ENCODE results near the gene ELMO3. TPM values are rescaled to one million over a fixed set of nuclear protein-coding genes. Genes with fewer than 3 reads are reported as not detected.
A peak's percentile ranks its signal among the peaks of the same experiment; 100 is the strongest.

The ELMO3 gene
- total and polyA plus RNA-seq, 2 donors (not counting 3 experiments of a cell fraction or from before 2014, with no cell fraction given), result 3.9 to 5.7 TPM

DNA sequence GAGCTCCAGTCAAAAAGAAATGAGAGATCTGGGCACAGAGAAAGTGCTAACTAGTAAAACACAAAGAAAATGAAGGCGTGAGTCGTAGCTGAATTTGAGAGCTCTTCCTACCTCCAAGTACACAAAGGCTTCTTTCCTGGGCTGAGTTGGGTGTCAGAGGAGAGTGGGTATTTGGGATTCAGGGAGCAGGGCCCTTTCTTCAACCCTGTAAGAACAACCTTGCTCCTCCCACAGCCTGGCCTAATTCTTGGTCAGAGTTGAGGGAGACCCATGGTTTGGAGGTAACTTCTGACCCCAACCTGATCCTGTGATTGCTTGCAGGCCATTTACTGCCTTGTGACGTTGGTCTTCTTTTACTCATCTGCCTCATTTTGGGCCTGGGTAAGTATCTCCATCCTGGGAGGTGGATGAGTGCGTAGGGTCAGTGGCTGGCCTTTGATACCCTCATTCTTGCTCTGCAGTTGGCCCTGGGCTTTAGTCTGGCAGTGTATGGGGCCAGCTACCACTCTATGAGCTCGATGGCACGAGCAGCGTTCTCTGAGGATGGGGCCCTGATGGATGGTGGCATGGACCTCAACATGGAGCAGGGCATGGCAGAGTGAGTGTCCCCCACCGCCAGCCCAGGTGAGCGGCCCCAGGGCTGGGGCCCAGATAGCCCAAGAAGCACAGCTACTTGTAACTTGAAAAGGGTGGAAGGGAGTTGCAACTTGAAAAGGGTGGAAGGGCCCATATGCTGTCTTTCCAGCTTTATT lies 29.3 kb downstream of the ELMO3 start:
- POLR2A ChIA-PET, result interaction anchor here (0.5 to 1.8 kb wide), 3 partner anchors 16 to 50 kb away, joined by 5 to 10 read pairs (median 8); partner anchors contain the start of gene FHOD1

More for the DNA sequence above, 29.3 kb downstream of the ELMO3 start:
- no TSS peak for BruUV-seq (replicated peaks)
- peak overlapping the region; percentile 77 for H3K9ac ChIP-seq (replicated peaks; ENCODE audit: extremely low read depth, insufficient read depth, low read length)
- no peaks in the 10 kb centered on the region for H3K9me3 ChIP-seq (replicated peaks; ENCODE audit: control insufficient read depth, insufficient read depth, low read length)
- peak overlapping the region in 1 of 3 experiments; percentile 78 for H3K4me3 ChIP-seq (replicated peaks in 1 of 3; ENCODE audit: insufficient read depth in 1 of 3, low read depth in 1 of 3, low read length in 3 of 3)
- H3K4me2 ChIP-seq (ENCODE audit: insufficient read depth, low read length), result peak overlapping the region; percentile 79
- H2AFZ ChIP-seq (ENCODE audit: low read depth, low read length), result no peak overlapping the region
- peaks cover 18% of the 10 kb centered on the region for H3K4me1 ChIP-seq (ENCODE audit: control insufficient read depth, extremely low read depth, insufficient read depth, low read length)
- intact Hi-C loops (cut with micrococcal nuclease), result loop anchor here (5.0 kb wide), 1 partner anchor 36 kb away; the partner anchor contains the start of genes E2F4 and EXOC3L1
- no peaks in the 10 kb centered on the region for H3K27me3 ChIP-seq (ENCODE audit: control insufficient read depth in 2 of 2, insufficient read depth in 2 of 2, low read length in 2 of 2)
- H3K79me2 ChIP-seq (ENCODE audit: control insufficient read depth, insufficient read depth, low read length), result peaks cover 11% of the 10 kb centered on the region
- DNase-seq (ENCODE audit: low read depth, low spot score), result no peak
- H4K20me1 ChIP-seq (replicated peaks; ENCODE audit: control insufficient read depth, extremely low read depth, insufficient read depth, low read length), result no peaks in the 10 kb centered on the region
- H3K27ac ChIP-seq (ENCODE audit: insufficient read depth, low read depth, low read length), result no peak overlapping the region
- peaks cover 10 to 39% of the 10 kb centered on the region in 2 experiments for H3K36me3 ChIP-seq (ENCODE audit: control insufficient read depth in 2 of 2, extremely low read depth in 1 of 2, insufficient read depth in 2 of 2, low read length in 2 of 2)
- CTCF ChIA-PET, result interaction anchor here (0.9 to 2.6 kb wide), 2 partner anchors 30 to 32 kb away, joined by 3 to 15 read pairs; no protein-coding TSS in a partner anchor
- peak; percentile 37 for TF ChIP-seq POLR2A (IDR thresholded peaks at IDR 0.05; ENCODE audit: low read depth, low read length)
- TF ChIP-seq, protein P1, sequence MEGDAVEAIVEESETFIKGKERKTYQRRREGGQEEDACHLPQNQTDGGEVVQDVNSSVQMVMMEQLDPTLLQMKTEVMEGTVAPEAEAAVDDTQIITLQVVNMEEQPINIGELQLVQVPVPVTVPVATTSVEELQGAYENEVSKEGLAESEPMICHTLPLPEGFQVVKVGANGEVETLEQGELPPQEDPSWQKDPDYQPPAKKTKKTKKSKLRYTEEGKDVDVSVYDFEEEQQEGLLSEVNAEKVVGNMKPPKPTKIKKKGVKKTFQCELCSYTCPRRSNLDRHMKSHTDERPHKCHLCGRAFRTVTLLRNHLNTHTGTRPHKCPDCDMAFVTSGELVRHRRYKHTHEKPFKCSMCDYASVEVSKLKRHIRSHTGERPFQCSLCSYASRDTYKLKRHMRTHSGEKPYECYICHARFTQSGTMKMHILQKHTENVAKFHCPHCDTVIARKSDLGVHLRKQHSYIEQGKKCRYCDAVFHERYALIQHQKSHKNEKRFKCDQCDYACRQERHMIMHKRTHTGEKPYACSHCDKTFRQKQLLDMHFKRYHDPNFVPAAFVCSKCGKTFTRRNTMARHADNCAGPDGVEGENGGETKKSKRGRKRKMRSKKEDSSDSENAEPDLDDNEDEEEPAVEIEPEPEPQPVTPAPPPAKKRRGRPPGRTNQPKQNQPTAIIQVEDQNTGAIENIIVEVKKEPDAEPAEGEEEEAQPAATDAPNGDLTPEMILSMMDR (IDR thresholded peaks at IDR 0.05; ENCODE audit: extremely low read depth in 1 of 2, insufficient read depth in 1 of 2, low read depth in 1 of 2, low read length in 2 of 2), result no peak
- dilution Hi-C loops (cut with MboI; ENCODE audit: extremely low pct_ligation_motif_present, low sequenced_read_pairs), result no loop called here
- H3K9me1 ChIP-seq (replicated peaks; ENCODE audit: control insufficient read depth, extremely low read depth, insufficient read depth, low read length), result no peaks in the 10 kb centered on the region
- no peak for FAIRE-seq

Data from endothelial cell of umbilical vein (primary cell).